22Rv1 (cell line): ENCODE data around the gene TTC38.

Source experiments
- H3K27ac ChIP-seq: fragments of 450-650 bp; 2 replicates; pipeline ENCODE4 v1.5.1; 2017
- CTCF ChIP-seq: fragments of 450-650 bp; IDR thresholded peaks from 2 replicates; pipeline ENCODE4 v1.5.1; 2017; ENCODE audit warnings: mild to moderate bottlenecking
- ZFX ChIP-seq: fragments of 450-650 bp; IDR thresholded peaks from 2 replicates; pipeline ENCODE4 v1.6.1; 2017; ENCODE audit warnings: antibody characterized with exemption, borderline replicate concordance

The TTC38 gene

GRCh38 chr22:46245511-46245910 is 22.3 kb upstream of the TTC38 start:
- H3K27ac ChIP-seq, result no peak overlapping the region
- TF ChIP-seq ZFX, result no peak
- no peak for TF ChIP-seq CTCF

- TF ChIP-seq ZFX (no peak), CTCF (no peak)
- H3K27ac ChIP-seq, result no peak overlapping the region
Observed at GRCh38 chr22:46246178-46246577, 21.6 kb upstream of the TTC38 start.

- TF ChIP-seq CTCF (no peak), ZFX (no peak)
- no peak overlapping the region for H3K27ac ChIP-seq
Observed at GRCh38 chr22:46247443-46247975, 20.3 kb upstream of the TTC38 start.

GRCh38 chr22:46250035-46250782 is 17.6 kb upstream of the TTC38 start, which contains the start of gene CDPF1:
TSS of gene CDPF1 (minus strand) at chr22:46250293. CDS start at chr22:46248284, 2,009 bp downstream.
- H3K27ac ChIP-seq, result peak within 1 kb of the TSS; percentile 75

GRCh38 chr22:46250783-46251125 is 17.1 kb upstream of the TTC38 start:
- TF ChIP-seq ZFX (no peak), CTCF (no peak)
- peak overlapping the region; percentile 75 for H3K27ac ChIP-seq

More at GRCh38 chr22:46250035-46250782, 17.6 kb upstream of the TTC38 start, which contains the start of gene CDPF1:
- TF ChIP-seq ZFX (no peak), CTCF (no peak; the same call in 1 of the 2 replicates)

- no peak for TF ChIP-seq CTCF
- no peak overlapping the region for H3K27ac ChIP-seq
Observed at GRCh38 chr22:46251266-46251665, 16.5 kb upstream of the TTC38 start.

- H3K27ac ChIP-seq, result no peak overlapping the region
- no peak for TF ChIP-seq CTCF
- TF ChIP-seq ZFX, result no peak
Observed at GRCh38 chr22:46251816-46252380, 15.9 kb upstream of the TTC38 start.
